Large intestine (tissue), 12 donors: ENCODE results near the gene TFIP11. TPM values are rescaled to one million over a fixed set of nuclear protein-coding genes. Genes with fewer than 3 reads are reported as not detected.

ENCODE experiments used
- DNase-seq, 2 donors: peaks; one replicate each; pipeline versions ENCODE4 v3.0.0 to v3.0.0-alpha.2; 2013
- H3K27ac ChIP-seq: one replicate; pipeline ENCODE4 v1.5.1; 2013; ENCODE audit warnings: low read length
- H3K27me3 ChIP-seq: 2 replicates; pipeline ENCODE4 v1.6.1; 2013; ENCODE audit warnings: low read length; ENCODE audit not compliant: control insufficient read depth, insufficient read depth
- H3K36me3 ChIP-seq: 2 replicates; pipeline ENCODE4 v1.6.1; 2013; ENCODE audit warnings: low read length; ENCODE audit not compliant: control insufficient read depth, insufficient read depth
- H3K4me1 ChIP-seq: one replicate; pipeline ENCODE4 v1.6.1; 2013; ENCODE audit warnings: low read length; ENCODE audit not compliant: control insufficient read depth, insufficient read depth
- H3K4me3 ChIP-seq: one replicate; pipeline ENCODE4 v1.5.1; 2013; ENCODE audit warnings: low read length
- H3K9me3 ChIP-seq: one replicate; pipeline ENCODE4 v1.6.1; 2013; ENCODE audit warnings: mild to moderate bottlenecking, low read depth, low read length, moderate library complexity; ENCODE audit not compliant: control insufficient read depth
- WGBS: methylation state at CpG from one replicate; pipeline ENCODE4 v1.1.5; 2013; ENCODE audit warnings: low lambda C conversion rate; ENCODE audit not compliant: insufficient coverage; 5-methylcytosine and 5-hydroxymethylcytosine counted together
- long read RNA-seq, 11 donors: transcript quantifications; one replicate each; lab custom pipeline, GENCODE V29; 2026
- polyA plus RNA-seq: library from polyadenylated mRNA; unstranded; fragments of 120-200 nt; gene quantifications from one replicate; pipeline ENCODE4 v1.2.1, GENCODE V29; 2013

Gene TFIP11
- polyA plus RNA-seq = 34.3 TPM
- long read RNA-seq, donor 1, transcript TFIP11-204 (15 exons, 3,586 nt) = major isoform, 6 of 7 reads
- long read RNA-seq, donor 1, partial matches to known transcripts = 0 of 7 reads
- long read RNA-seq, donor 1, other reads (novel, unspliced or antisense) = 0 of 7 reads
- long read RNA-seq, donor 2, transcript TFIP11-204 (15 exons, 3,586 nt) = major isoform, 5 of 22 reads
- long read RNA-seq, donor 2, partial matches to known transcripts = 16 of 22 reads
- long read RNA-seq, donor 2, other reads (novel, unspliced or antisense) = 0 of 22 reads
- long read RNA-seq, donor 3, transcript TFIP11-204 (15 exons, 3,586 nt) = major isoform, 11 of 17 reads
- long read RNA-seq, donor 3, partial matches to known transcripts = 6 of 17 reads
- long read RNA-seq, donor 3, other reads (novel, unspliced or antisense) = 0 of 17 reads
- long read RNA-seq, donor 4 = 0 reads
- long read RNA-seq, donor 5, partial matches to known transcripts = 11 of 15 reads
- long read RNA-seq, donor 5, other reads (novel, unspliced or antisense) = 0 of 15 reads
- long read RNA-seq, donor 6, transcript TFIP11-204 (15 exons, 3,586 nt) = major isoform, 10 of 30 reads
- long read RNA-seq, donor 6, partial matches to known transcripts = 18 of 30 reads
- long read RNA-seq, donor 6, other reads (novel, unspliced or antisense) = 0 of 30 reads
- long read RNA-seq, donor 7, transcript TFIP11-204 (15 exons, 3,586 nt) = major isoform, 5 of 6 reads
- long read RNA-seq, donor 7, partial matches to known transcripts = 0 of 6 reads
- long read RNA-seq, donor 7, other reads (novel, unspliced or antisense) = 0 of 6 reads
- long read RNA-seq, donor 8, transcript TFIP11-204 (15 exons, 3,586 nt) = major isoform, 8 of 17 reads
- long read RNA-seq, donor 8, partial matches to known transcripts = 5 of 17 reads
- long read RNA-seq, donor 8, other reads (novel, unspliced or antisense) = 0 of 17 reads
- long read RNA-seq, donor 9, partial matches to known transcripts = 0 of 6 reads
- long read RNA-seq, donor 9, other reads (novel, unspliced or antisense) = 0 of 6 reads
- long read RNA-seq, donor 10, partial matches to known transcripts = 0 of 9 reads
- long read RNA-seq, donor 10, other reads (novel, unspliced or antisense) = 0 of 9 reads
- long read RNA-seq, donor 11, partial matches to known transcripts = 0 of 8 reads
- long read RNA-seq, donor 11, other reads (novel, unspliced or antisense) = 0 of 8 reads

- H3K4me3 ChIP-seq = peak within 1 kb of the TSS; percentile 88
- H3K27me3 ChIP-seq = no peaks in the 10 kb centered on the region
- no peaks in the 10 kb centered on the region for H3K9me3 ChIP-seq
- H3K27ac ChIP-seq = peak within 1 kb of the TSS; percentile 55
- H3K36me3 ChIP-seq = peaks cover 25% of the 10 kb centered on the region
- H3K4me1 ChIP-seq = peaks cover 16% of the 10 kb centered on the region
- no CpG with 5 or more reads among the region's 40 CpGs for WGBS
- DNase-seq = peak; percentile 90 to 93
Observed at GRCh38 chr22:26512149-26512793, at the start of gene TFIP11. Gene TFIP11 (minus strand): TSS chr22:26512473. CDS start chr22:26510272, 2,201 bp downstream.

- Histone ChIP-seq H3K9me3 (no peaks in the 10 kb centered on the region), H3K4me1 (no peaks in the 10 kb centered on the region), H3K27ac (no peak overlapping the region), H3K36me3 (peaks cover 4% of the 10 kb centered on the region), H3K4me3 (no peak overlapping the region), H3K27me3 (no peaks in the 10 kb centered on the region)
- WGBS = no CpG with 5 or more reads among the region's 9 CpGs
- DNase-seq = no peak
Observed at GRCh38 chr22:26561756-26562417, 49.6 kb upstream of the TFIP11 start.

GRCh38 chr22:26559961-26560575 is 47.8 kb upstream of the TFIP11 start:
- Histone ChIP-seq H3K4me1 (no peaks in the 10 kb centered on the region), H3K36me3 (peaks cover 4% of the 10 kb centered on the region), H3K4me3 (no peak overlapping the region), H3K9me3 (no peaks in the 10 kb centered on the region), H3K27me3 (no peaks in the 10 kb centered on the region), H3K27ac (no peak overlapping the region)
- no peak for DNase-seq
- no CpG with 5 or more reads among the region's 13 CpGs for WGBS

GRCh38 chr22:26558248-26558895 is 46.1 kb upstream of the TFIP11 start:
- H3K27me3 ChIP-seq = no peaks in the 10 kb centered on the region
- H3K27ac ChIP-seq = no peak overlapping the region
- H3K36me3 ChIP-seq = no peaks in the 10 kb centered on the region
- no peak overlapping the region for H3K4me3 ChIP-seq
- WGBS = no CpG with 5 or more reads among the region's 3 CpGs
- H3K9me3 ChIP-seq = no peaks in the 10 kb centered on the region
- DNase-seq = no peak
- no peaks in the 10 kb centered on the region for H3K4me1 ChIP-seq

GRCh38 chr22:26556904-26557303 is 44.6 kb upstream of the TFIP11 start:
- no CpG with 5 or more reads among the region's 5 CpGs for WGBS
- H3K9me3 ChIP-seq = no peaks in the 10 kb centered on the region
- no peak for DNase-seq
- H3K36me3 ChIP-seq = no peaks in the 10 kb centered on the region
- no peaks in the 10 kb centered on the region for H3K27me3 ChIP-seq
- H3K4me1 ChIP-seq = no peaks in the 10 kb centered on the region
- no peak overlapping the region for H3K4me3 ChIP-seq
- H3K27ac ChIP-seq = no peak overlapping the region

GRCh38 chr22:26555478-26555877 is 43.2 kb upstream of the TFIP11 start:
- 80% methylated on average over 1 of the region's 11 CpGs for WGBS
- no peaks in the 10 kb centered on the region for H3K9me3 ChIP-seq
- no peaks in the 10 kb centered on the region for H3K4me1 ChIP-seq
- H3K36me3 ChIP-seq = no peaks in the 10 kb centered on the region
- no peak for DNase-seq
- H3K27me3 ChIP-seq = no peaks in the 10 kb centered on the region
- H3K4me3 ChIP-seq = no peak overlapping the region
- H3K27ac ChIP-seq = no peak overlapping the region

GRCh38 chr22:26554956-26555355 is 42.7 kb upstream of the TFIP11 start:
- Histone ChIP-seq H3K4me1 (no peaks in the 10 kb centered on the region), H3K36me3 (no peaks in the 10 kb centered on the region), H3K9me3 (no peaks in the 10 kb centered on the region), H3K4me3 (no peak overlapping the region), H3K27ac (no peak overlapping the region), H3K27me3 (no peaks in the 10 kb centered on the region)
- WGBS = no CpG with 5 or more reads among the region's 6 CpGs
- no peak for DNase-seq

GRCh38 chr22:26553056-26553752 is 40.9 kb upstream of the TFIP11 start:
- WGBS = 67% methylated on average over 1 of the region's 7 CpGs
- DNase-seq = no peak
- Histone ChIP-seq H3K4me3 (no peak overlapping the region), H3K36me3 (no peaks in the 10 kb centered on the region), H3K27ac (no peak overlapping the region), H3K27me3 (no peaks in the 10 kb centered on the region), H3K9me3 (no peaks in the 10 kb centered on the region), H3K4me1 (no peaks in the 10 kb centered on the region)
